Psoas muscle (tissue), 8 donors: Measurements from ENCODE around the gene PLGRKT. TPM values are rescaled to one million over a fixed set of nuclear protein-coding genes. Genes with fewer than 3 reads are reported as not detected.

ENCODE experiments used
- ATAC-seq, 4 donors: fragments of 200-7000 bp; cut with Tn5 transposase; one replicate each; pipeline ENCODE4 v1.9.1; 2020; ENCODE audit warnings: moderate library complexity in 3 of 4, mild to moderate bottlenecking in 2 of 4
- DNase-seq, 2 donors: peaks; one replicate each; pipeline ENCODE4 v3.0.0-alpha.2; 2020
- H3K27ac ChIP-seq: fragments of 200-600 bp; one replicate; pipeline ENCODE4 v1.8.0; 2022
- H3K27me3 ChIP-seq, 3 donors: fragments of 200-600 bp in 1 of 3; one replicate each; pipeline versions ENCODE4 v1.6.1 to v1.8.0; 2013 to 2022; ENCODE audit warnings: low read length in 2 of 3, mild to moderate bottlenecking in 2 of 3, moderate library complexity in 1 of 3; ENCODE audit not compliant: insufficient read depth in 3 of 3
- H3K36me3 ChIP-seq, 2 donors: fragments of 200-600 bp in 1 of 2; one replicate each; pipeline versions ENCODE4 v1.6.1 to v1.8.0; 2013 to 2022; ENCODE audit warnings: low read depth in 1 of 2, mild to moderate bottlenecking in 1 of 2, moderate library complexity in 1 of 2; ENCODE audit not compliant: insufficient read depth in 1 of 2
- H3K4me1 ChIP-seq: fragments of 200-600 bp; one replicate; pipeline ENCODE4 v1.8.0; 2022
- H3K4me3 ChIP-seq: fragments of 200-600 bp; one replicate; pipeline ENCODE4 v1.8.0; 2022; ENCODE audit warnings: mild to moderate bottlenecking
- H3K9me3 ChIP-seq: fragments of 200-600 bp; one replicate; pipeline ENCODE4 v1.8.0; 2022
- CTCF ChIP-seq: fragments of 200-600 bp; IDR thresholded peaks from one replicate; pipeline ENCODE4 v1.8.0; 2022; ENCODE audit warnings: antibody characterized with exemption
- WGBS, 3 donors: extraction: QIAGEN DNeasy Blood & Tissue Kit; methylation state at CpG; one replicate each; pipeline versions ENCODE4 v1.1.6 to v1.1.7; 2013; 5-methylcytosine and 5-hydroxymethylcytosine counted together
- intact Hi-C, 2 donors: fragments of 100-400 bp; cut with DNase I; formaldehyde crosslinking; loops; one replicate each; pipeline versions ENCODE4 v1.11.0 to v1.14.2; 2022
- polyA plus RNA-seq, 3 donors: library from polyadenylated mRNA; stranded (reverse); fragments of 200-250 nt; gene quantifications; one replicate each; pipeline ENCODE4 v1.2.3, GENCODE V29; 2013
- total RNA-seq, 4 donors: library from RNA; stranded (reverse); fragmentation: NEBNext Ultra II Directional in 2 of 4; extraction: Animal tissue kit (Norgen Biotek cat#: 25700) in 2 of 4; gene quantifications; one replicate each; pipeline versions ENCODE4 v1.2.1 to v1.2.4, GENCODE V29; 2021 to 2023
- donor health status: healthy with polysubstance abuse.
- donor health status: DM: no; HTN: no; CAD: no; lungs with moderate emphysema.
- donor health status: Bipolar disorder and iron deficiency.
- donor health status: healthy.
- donor health status: DM: yes; HTN: yes; CAD: no.
- donor health status: DM: no; HTN: no; CAD: no.
- donor health status: DM: no; HTN: no; CAD: no.
- donor health status: DM: yes; HTN: yes; CAD: no.

PLGRKT gene
- total and polyA plus RNA-seq, 7 donors: 21.4 to 50.4 (median 26.4) TPM

- WGBS, 3 donors: 48 to 56% (median 52%) methylated on average over 3 of the region's 3 CpGs
- H3K27ac ChIP-seq: no peak overlapping the region
- intact Hi-C loops: no loop called here
Measured at GRCh38 chr9:5364294-5365024, 73.3 kb downstream of the PLGRKT start.

GRCh38 chr9:5361326-5362010 lies 76.3 kb downstream of the PLGRKT start:
- TF ChIP-seq CTCF: no peak
- Histone ChIP-seq H3K4me1 (no peaks in the 10 kb centered on the region), H3K36me3 (peaks cover 0 to 6% of the 10 kb centered on the region in 2 donors), H3K4me3 (no peak overlapping the region), H3K9me3 (no peaks in the 10 kb centered on the region), H3K27me3 (no peaks in the 10 kb centered on the region), H3K27ac (no peak overlapping the region)
- no peak for ATAC-seq
- no peak for DNase-seq
- WGBS, 3 donors: 50 to 69% (median 63%) methylated on average over 3 of the region's 3 CpGs
- intact Hi-C loops: no loop called here

More at GRCh38 chr9:5364294-5365024, 73.3 kb downstream of the PLGRKT start:
- H3K4me3 ChIP-seq: no peak overlapping the region
- TF ChIP-seq CTCF: no peak
- ATAC-seq (no peak), DNase-seq (no peak)
- H3K36me3 ChIP-seq: peaks cover 0 to 6% of the 10 kb centered on the region in 2 donors
- H3K4me1 ChIP-seq: no peaks in the 10 kb centered on the region
- H3K27me3 ChIP-seq: no peaks in the 10 kb centered on the region
- no peaks in the 10 kb centered on the region for H3K9me3 ChIP-seq

GRCh38 chr9:5360341-5360740 lies 77.4 kb downstream of the PLGRKT start:
- no peaks in the 10 kb centered on the region for H3K27me3 ChIP-seq
- intact Hi-C loops: no loop called here
- TF ChIP-seq CTCF: no peak
- no peaks in the 10 kb centered on the region for H3K9me3 ChIP-seq
- DNase-seq (no peak), ATAC-seq (no peak)
- H3K4me3 ChIP-seq: no peak overlapping the region
- peaks cover 0 to 6% of the 10 kb centered on the region in 2 donors for H3K36me3 ChIP-seq
- H3K4me1 ChIP-seq: no peaks in the 10 kb centered on the region
- H3K27ac ChIP-seq: no peak overlapping the region

- H3K4me3 ChIP-seq: no peak overlapping the region
- TF ChIP-seq CTCF: no peak
- DNase-seq: no peak
- intact Hi-C loops: no loop called here
- H3K27me3 ChIP-seq: no peaks in the 10 kb centered on the region
- H3K27ac ChIP-seq: no peak overlapping the region
- no peaks in the 10 kb centered on the region for H3K4me1 ChIP-seq
- no peak for ATAC-seq
- 37 to 52% (median 41%) methylated on average over 1 of the region's 1 CpG for WGBS, 3 donors
- H3K9me3 ChIP-seq: no peaks in the 10 kb centered on the region
- H3K36me3 ChIP-seq: peaks cover 0 to 6% of the 10 kb centered on the region in 2 donors
Measured at GRCh38 chr9:5357431-5358105, 80.2 kb downstream of the PLGRKT start.
